SK-N-MC (cell line): Measurements from ENCODE around the gene METTL24.

ENCODE experiments used
- EZH2 ChIP-seq: fragments of 200-600 bp; sonication (generic); IDR thresholded peaks from one replicate; pipeline ENCODE4 v1.6.1; 2017; ENCODE audit warnings: antibody characterized with exemption
- POLR2AphosphoS5 ChIP-seq: IDR thresholded peaks from 2 replicates; pipeline ENCODE4 v1.6.1; 2012; ENCODE audit warnings: mild to moderate bottlenecking, low read depth, low read length, borderline replicate concordance

- TF ChIP-seq POLR2AphosphoS5 (no peak), EZH2 (no peak)
Measured at GRCh38 chr6:110233770-110234374, 124.3 kb downstream of the METTL24 start.
